ENCODE results near the gene PTCD2.
"Not testable (repeated sequence)": the region's sequence is repeated elsewhere in the genome, so short reads cannot be mapped to it uniquely, and the experiment has no call there.

PTCD2 gene

GRCh38 chr5:72295539-72295938 lies 24.6 kb upstream of the PTCD2 start:
- no peak for DNase-seq (ENCODE audit: low read depth in 1 of 2, low spot score in 1 of 2)

GRCh38 chr5:72296256-72296655 lies 23.9 kb upstream of the PTCD2 start:
- DNase-seq (ENCODE audit: low read depth in 1 of 2, low spot score in 1 of 2) = no peak

GRCh38 chr5:72298136-72298535 lies 22.0 kb upstream of the PTCD2 start:
- DNase-seq (ENCODE audit: low read depth in 1 of 2, low spot score in 1 of 2) = not testable (repeated sequence)

- no peak for DNase-seq (ENCODE audit: low read depth in 1 of 2, low spot score in 1 of 2)
These were observed 21.5 kb upstream of the PTCD2 start for GRCh38 chr5:72298711-72299110.

GRCh38 chr5:72300590-72301339 lies 19.4 kb upstream of the PTCD2 start:
- no peak for DNase-seq (ENCODE audit: low read depth in 1 of 2, low spot score in 1 of 2)

GRCh38 chr5:72301557-72301956 lies 18.6 kb upstream of the PTCD2 start:
- DNase-seq (ENCODE audit: low read depth in 1 of 2, low spot score in 1 of 2) = no peak

- no peak for DNase-seq (ENCODE audit: low read depth in 1 of 2, low spot score in 1 of 2)
These were observed 18.0 kb upstream of the PTCD2 start for GRCh38 chr5:72302171-72302570.

- no peak for DNase-seq (ENCODE audit: low read depth in 1 of 2, low spot score in 1 of 2)
These were observed 14.7 kb upstream of the PTCD2 start for GRCh38 chr5:72305194-72306142.

GRCh38 chr5:72307573-72307967 lies 12.6 kb upstream of the PTCD2 start:
- no peak for DNase-seq (ENCODE audit: low read depth in 1 of 2, low spot score in 1 of 2)

GRCh38 chr5:72307968-72308852 lies 12.0 kb upstream of the PTCD2 start:
- peak; percentile 89 to 93 for DNase-seq (ENCODE audit: low read depth in 1 of 2, low spot score in 1 of 2)

- DNase-seq (ENCODE audit: low read depth in 1 of 2, low spot score in 1 of 2) = no peak
These were observed 11.4 kb upstream of the PTCD2 start for GRCh38 chr5:72308853-72309191.

- DNase-seq (ENCODE audit: low read depth in 1 of 2, low spot score in 1 of 2) = no peak
These were observed 7.0 kb upstream of the PTCD2 start for GRCh38 chr5:72313141-72313540.

- DNase-seq (ENCODE audit: low read depth in 1 of 2, low spot score in 1 of 2) = no peak
These were observed 5.5 kb upstream of the PTCD2 start for GRCh38 chr5:72314571-72315172.

GRCh38 chr5:72319435-72319975 lies 668 bp upstream of the PTCD2 start:
- DNase-seq (ENCODE audit: low read depth in 1 of 2, low spot score in 1 of 2) = peak; percentile 8 to 21

GRCh38 chr5:72324189-72324825 lies 4.1 kb downstream of the PTCD2 start:
- DNase-seq (ENCODE audit: low read depth in 1 of 2, low spot score in 1 of 2) = no peak

- no peak for DNase-seq (ENCODE audit: low read depth in 1 of 2, low spot score in 1 of 2)
These were observed 5.6 kb downstream of the PTCD2 start for GRCh38 chr5:72325566-72326305.

GRCh38 chr5:72326306-72326649 lies 6.1 kb downstream of the PTCD2 start:
- DNase-seq (ENCODE audit: low read depth in 1 of 2, low spot score in 1 of 2) = no peak

GRCh38 chr5:72328172-72328571 lies 8.0 kb downstream of the PTCD2 start:
- no peak for DNase-seq (ENCODE audit: low read depth in 1 of 2, low spot score in 1 of 2)

- DNase-seq (ENCODE audit: low read depth in 1 of 2, low spot score in 1 of 2) = no peak
These were observed 10.5 kb downstream of the PTCD2 start for GRCh38 chr5:72330712-72331111.

- DNase-seq (ENCODE audit: low read depth in 1 of 2, low spot score in 1 of 2) = no peak
These were observed 17.0 kb downstream of the PTCD2 start for GRCh38 chr5:72337159-72337558.

All from activated CD4-positive, alpha-beta T cell treated with anti-CD3 and anti-CD28 coated beads, Interleukin-2, amount 50 U/mL, for 24 hours (primary cell).